Osteoblast (primary cell): ENCODE data around the gene TIAM2. TPM values are rescaled to one million over a fixed set of nuclear protein-coding genes. Genes with fewer than 3 reads are reported as not detected.

Experiments
- DNase-seq: peaks from one replicate; pipeline ENCODE4 v3.0.0; 2011; ENCODE audit warnings: low spot score, mixed read lengths; ENCODE audit not compliant: insufficient read length; ENCODE audit errors: missing footprints
- H2AFZ ChIP-seq: 2 replicates; pipeline ENCODE4 v1.6.0; 2011; ENCODE audit warnings: mild to moderate bottlenecking, low read length
- H3K27ac ChIP-seq: 2 replicates; pipeline ENCODE4 v1.5.1; 2011; ENCODE audit warnings: mild to moderate bottlenecking, low read depth, low read length, moderate library complexity
- H3K27me3 ChIP-seq: 2 replicates; pipeline ENCODE4 v1.6.0; 2012; ENCODE audit warnings: mild to moderate bottlenecking, control low read depth, inconsistent platforms, low read length, moderate library complexity; ENCODE audit not compliant: insufficient read depth
- H3K36me3 ChIP-seq: 2 replicates; pipeline ENCODE4 v1.5.1; 2011; ENCODE audit warnings: mild to moderate bottlenecking, low read length, control low read depth, moderate library complexity; ENCODE audit not compliant: insufficient read depth
- H3K4me1 ChIP-seq: 2 replicates; pipeline ENCODE4 v1.5.1; 2011; ENCODE audit warnings: mild to moderate bottlenecking, low read length, control low read depth, moderate library complexity; ENCODE audit not compliant: insufficient read depth
- H3K4me2 ChIP-seq: 2 replicates; pipeline ENCODE4 v1.6.0; 2011; ENCODE audit warnings: mild to moderate bottlenecking, low read length; ENCODE audit not compliant: insufficient read depth
- H3K4me3 ChIP-seq: fragments of 200-600 bp; sonication (generic); 3 replicates; pipeline ENCODE4 v1.5.1; 2012; ENCODE audit warnings: mild to moderate bottlenecking, low read length, inconsistent platforms; ENCODE audit not compliant: insufficient read depth
- H3K79me2 ChIP-seq: 2 replicates; pipeline ENCODE4 v1.6.0; 2012; ENCODE audit warnings: mild to moderate bottlenecking, low read length, control low read depth, inconsistent platforms; ENCODE audit not compliant: insufficient read depth
- H3K9me3 ChIP-seq: 2 replicates; pipeline ENCODE4 v1.5.1; 2011; ENCODE audit warnings: low read depth, low read length, control low read depth
- H4K20me1 ChIP-seq: 2 replicates; pipeline ENCODE4 v1.6.0; 2012; ENCODE audit warnings: mild to moderate bottlenecking, low read length, control low read depth; ENCODE audit not compliant: insufficient read depth
- total RNA-seq: library from RNA; depleted of rRNA; stranded (reverse); fragments of >200 nt; gene quantifications from 2 replicates; pipeline ENCODE4 v1.2.3, GENCODE V29; 2012
- TF ChIP-seq, protein P1 (sequence below): IDR thresholded peaks from 2 replicates; pipeline ENCODE4 v1.5.1; 2011; ENCODE audit warnings: mild to moderate bottlenecking, low read depth, low read length, moderate library complexity; ENCODE audit errors: extremely low read depth

Gene TIAM2
- total RNA-seq, 1 donor: 31.8 TPM

DNA sequence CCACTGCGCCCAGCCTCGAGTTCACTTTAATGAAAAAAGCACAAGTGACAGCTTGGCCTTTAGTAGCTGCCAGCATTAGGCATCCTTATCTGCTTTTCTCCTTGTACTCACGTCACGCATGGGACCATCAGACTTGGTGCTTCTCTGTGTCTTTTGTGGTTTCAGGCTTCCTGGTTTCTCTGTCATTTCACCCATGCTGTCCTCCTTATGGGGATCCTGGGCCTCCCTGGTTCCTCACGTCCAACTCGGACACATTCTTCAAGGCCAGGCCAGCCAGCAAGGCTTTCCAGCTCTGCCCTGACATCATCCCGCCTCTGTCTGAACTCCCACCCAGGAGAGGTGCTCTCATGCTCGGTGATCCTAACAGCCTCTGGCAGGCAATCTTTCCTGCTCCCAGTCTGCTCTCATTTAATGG lies 83.2 kb downstream of the TIAM2 start:
- H3K27ac ChIP-seq: peak overlapping the region; percentile 49
- no peak for DNase-seq
- H3K9me3 ChIP-seq: no peaks in the 10 kb centered on the region
- H3K4me3 ChIP-seq: no peak overlapping the region
- H4K20me1 ChIP-seq: no peaks in the 10 kb centered on the region
- H3K36me3 ChIP-seq: no peaks in the 10 kb centered on the region
- peaks cover 5% of the 10 kb centered on the region for H3K4me1 ChIP-seq
- TF ChIP-seq, protein P1, sequence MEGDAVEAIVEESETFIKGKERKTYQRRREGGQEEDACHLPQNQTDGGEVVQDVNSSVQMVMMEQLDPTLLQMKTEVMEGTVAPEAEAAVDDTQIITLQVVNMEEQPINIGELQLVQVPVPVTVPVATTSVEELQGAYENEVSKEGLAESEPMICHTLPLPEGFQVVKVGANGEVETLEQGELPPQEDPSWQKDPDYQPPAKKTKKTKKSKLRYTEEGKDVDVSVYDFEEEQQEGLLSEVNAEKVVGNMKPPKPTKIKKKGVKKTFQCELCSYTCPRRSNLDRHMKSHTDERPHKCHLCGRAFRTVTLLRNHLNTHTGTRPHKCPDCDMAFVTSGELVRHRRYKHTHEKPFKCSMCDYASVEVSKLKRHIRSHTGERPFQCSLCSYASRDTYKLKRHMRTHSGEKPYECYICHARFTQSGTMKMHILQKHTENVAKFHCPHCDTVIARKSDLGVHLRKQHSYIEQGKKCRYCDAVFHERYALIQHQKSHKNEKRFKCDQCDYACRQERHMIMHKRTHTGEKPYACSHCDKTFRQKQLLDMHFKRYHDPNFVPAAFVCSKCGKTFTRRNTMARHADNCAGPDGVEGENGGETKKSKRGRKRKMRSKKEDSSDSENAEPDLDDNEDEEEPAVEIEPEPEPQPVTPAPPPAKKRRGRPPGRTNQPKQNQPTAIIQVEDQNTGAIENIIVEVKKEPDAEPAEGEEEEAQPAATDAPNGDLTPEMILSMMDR: no peak
- peak overlapping the region; percentile 33 for H2AFZ ChIP-seq
- no peaks in the 10 kb centered on the region for H3K27me3 ChIP-seq
- no peaks in the 10 kb centered on the region for H3K79me2 ChIP-seq
- no peak overlapping the region for H3K4me2 ChIP-seq

DNA sequence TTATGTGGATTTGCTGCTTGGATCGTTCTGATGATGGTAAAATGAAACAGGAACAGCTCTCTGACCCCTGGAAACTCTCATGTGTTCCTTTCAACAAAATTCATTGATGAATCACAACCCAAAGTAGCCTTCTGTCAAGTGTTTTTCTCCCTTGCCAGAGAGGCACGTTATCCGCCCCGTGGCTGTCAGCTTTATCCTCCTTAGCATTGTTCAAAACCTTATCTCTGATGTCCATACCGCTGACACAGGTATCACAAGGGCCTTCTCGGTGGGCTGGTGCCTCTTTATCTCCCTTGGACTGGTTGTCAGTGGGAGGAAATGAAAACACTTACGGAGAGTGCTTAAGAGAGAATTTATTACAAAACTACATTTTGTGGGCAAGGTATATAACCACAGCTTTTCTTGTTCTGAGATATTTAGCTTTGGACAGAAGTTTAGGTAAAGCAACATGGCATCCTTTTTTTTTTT lies 84.9 kb downstream of the TIAM2 start:
- no peak overlapping the region for H2AFZ ChIP-seq
- no peaks in the 10 kb centered on the region for H3K9me3 ChIP-seq
- no peaks in the 10 kb centered on the region for H4K20me1 ChIP-seq
- H3K27me3 ChIP-seq: no peaks in the 10 kb centered on the region
- H3K4me2 ChIP-seq: no peak overlapping the region
- H3K4me1 ChIP-seq: peaks cover 16% of the 10 kb centered on the region
- no peaks in the 10 kb centered on the region for H3K36me3 ChIP-seq
- TF ChIP-seq, protein P1: no peak
- H3K79me2 ChIP-seq: no peaks in the 10 kb centered on the region
- no peak for DNase-seq
- no peak overlapping the region for H3K27ac ChIP-seq
- no peak overlapping the region for H3K4me3 ChIP-seq

DNA sequence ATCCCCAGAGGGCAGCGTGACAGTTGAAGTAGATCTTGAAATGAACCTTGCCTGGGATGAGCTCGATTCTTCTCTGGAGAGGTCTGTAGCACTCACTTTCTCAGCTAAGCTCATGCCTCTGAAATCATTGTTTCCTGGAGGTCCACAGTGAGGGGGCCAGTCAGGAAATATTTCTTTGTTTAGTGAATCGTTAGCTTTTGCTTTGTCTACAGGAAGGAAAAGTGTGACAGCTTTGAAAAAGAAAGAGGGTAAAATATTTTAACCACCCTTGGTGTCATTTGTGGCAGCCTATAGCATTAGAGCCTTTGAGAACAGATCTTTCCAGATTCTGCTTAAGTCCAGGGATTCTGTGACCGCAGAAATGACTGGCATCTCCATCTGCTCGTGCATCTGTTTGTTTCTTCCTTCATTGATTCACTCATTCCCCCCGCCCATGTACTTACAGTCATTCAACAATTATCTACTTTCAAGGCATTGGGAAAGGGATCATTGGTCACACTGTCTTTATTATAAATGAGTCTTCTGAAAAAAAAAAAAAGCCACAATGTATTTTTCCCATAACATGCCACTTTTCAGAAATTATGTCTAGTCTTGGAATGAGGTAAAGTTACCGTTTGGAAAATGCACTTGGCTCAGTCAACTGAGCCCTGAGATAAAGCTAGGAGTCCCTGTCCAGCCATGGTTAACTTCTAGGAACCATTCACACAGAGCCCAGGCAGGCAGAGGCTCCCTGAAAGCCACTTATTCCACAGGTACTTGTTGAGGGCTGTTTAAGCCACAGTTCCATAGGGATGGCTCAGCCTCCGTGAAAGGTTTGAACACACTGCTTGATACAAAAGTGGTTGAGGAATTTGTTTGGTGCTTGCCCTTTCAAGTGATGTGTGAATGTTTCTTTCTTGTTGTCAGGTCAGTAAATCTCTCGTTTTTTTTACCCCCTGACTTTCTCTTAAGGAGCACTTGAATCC lies 86.0 kb downstream of the TIAM2 start:
- Histone ChIP-seq H3K79me2 (no peaks in the 10 kb centered on the region), H3K27ac (no peak overlapping the region), H3K4me3 (no peak overlapping the region), H3K27me3 (no peaks in the 10 kb centered on the region), H3K9me3 (no peaks in the 10 kb centered on the region), H4K20me1 (no peaks in the 10 kb centered on the region), H3K4me1 (peaks cover 26% of the 10 kb centered on the region), H3K4me2 (no peak overlapping the region), H2AFZ (no peak overlapping the region), H3K36me3 (no peaks in the 10 kb centered on the region)
- DNase-seq: no peak
- TF ChIP-seq, protein P1: no peak

DNA sequence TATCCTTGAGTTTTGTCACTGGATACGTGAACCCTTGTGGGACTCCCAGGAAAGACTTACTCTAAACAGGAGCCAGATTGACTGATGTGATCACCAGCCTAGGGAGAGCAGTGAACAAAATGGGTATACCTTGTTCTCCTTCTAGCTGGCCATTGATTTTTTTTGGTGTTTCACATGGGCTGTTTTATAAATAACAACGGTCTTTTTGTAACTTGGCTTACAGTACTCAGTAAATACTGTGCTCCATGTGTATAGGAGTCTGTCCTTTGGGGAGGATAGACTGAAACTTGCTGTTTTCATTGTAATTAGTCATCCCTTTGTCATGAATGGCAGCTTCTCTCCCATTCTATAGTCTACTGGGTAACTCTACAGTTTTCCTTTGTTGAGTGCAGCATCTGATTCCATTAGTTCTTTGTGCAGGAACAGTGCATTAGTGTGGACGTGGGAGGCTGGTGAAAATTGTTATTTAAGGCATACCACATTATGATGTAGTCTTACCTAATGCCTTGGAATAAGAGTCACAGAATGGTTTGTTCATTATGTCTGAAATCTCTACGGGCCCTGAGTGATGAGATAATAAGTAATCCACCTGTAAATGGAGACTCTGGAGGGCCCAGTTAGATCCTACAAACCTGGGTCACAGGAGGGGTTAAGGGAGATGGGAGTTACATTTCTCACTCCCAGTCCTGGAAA lies 89.5 kb downstream of the TIAM2 start:
- peak overlapping the region; percentile 49 for H3K4me2 ChIP-seq
- no peaks in the 10 kb centered on the region for H3K27me3 ChIP-seq
- no peak overlapping the region for H3K4me3 ChIP-seq
- DNase-seq: no peak
- no peaks in the 10 kb centered on the region for H3K9me3 ChIP-seq
- no peaks in the 10 kb centered on the region for H4K20me1 ChIP-seq
- peak overlapping the region; percentile 59 for H3K27ac ChIP-seq
- peaks cover 22% of the 10 kb centered on the region for H3K4me1 ChIP-seq
- no peaks in the 10 kb centered on the region for H3K36me3 ChIP-seq
- H2AFZ ChIP-seq: peak overlapping the region; percentile 16
- TF ChIP-seq, protein P1: no peak
- no peaks in the 10 kb centered on the region for H3K79me2 ChIP-seq
